SK-N-SH treated with all-trans-retinoic acid at 6 μM for 48 hours (cell line): Measurements from ENCODE around the gene HSPA2.

ENCODE experiments used
- ATAC-seq: fragments of 200-7000 bp; cut with Tn5 transposase; 3 replicates; pipeline ENCODE4 v1.9.1; 2020; ENCODE audit warnings: mild to moderate bottlenecking, moderate library complexity
- BACH2 ChIP-seq: fragments of 250-450 bp; sonication (Bioruptor Pico); IDR thresholded peaks from 2 replicates; pipeline ENCODE4 v1.9.0; 2021; ENCODE audit warnings: mild to moderate bottlenecking, borderline replicate concordance
- CSDC2 ChIP-seq: fragments of 250-450 bp; sonication (Bioruptor Pico); IDR thresholded peaks from 2 replicates; pipeline ENCODE4 v1.5.0; 2020; ENCODE audit warnings: mild to moderate bottlenecking, moderate library complexity
- ESRRG ChIP-seq: fragments of 250-450 bp; sonication (Bioruptor Pico); IDR thresholded peaks from 2 replicates; pipeline ENCODE4 v1.6.1; 2021; ENCODE audit warnings: mild to moderate bottlenecking
- GLIS3 ChIP-seq: fragments of 250-450 bp; sonication (Bioruptor Pico); IDR thresholded peaks from 2 replicates; pipeline ENCODE4 v1.5.0; 2020; ENCODE audit warnings: mild to moderate bottlenecking, moderate library complexity
- ISL1 ChIP-seq: fragments of 250-450 bp; sonication (Bioruptor Pico); IDR thresholded peaks from 2 replicates; pipeline ENCODE4 v2.1.2; 2022; ENCODE audit warnings: mild to moderate bottlenecking, moderate library complexity
- OSR1 ChIP-seq: fragments of 250-450 bp; sonication (Bioruptor Pico); IDR thresholded peaks from 2 replicates; pipeline ENCODE4 v1.8.0; 2022; ENCODE audit warnings: moderate library complexity, mild to moderate bottlenecking, inconsistent platforms
- PPARA ChIP-seq: fragments of 250-450 bp; sonication (Bioruptor Pico); IDR thresholded peaks from 2 replicates; pipeline ENCODE4 v1.5.0; 2020; ENCODE audit warnings: mild to moderate bottlenecking, borderline replicate concordance
- RARB ChIP-seq: fragments of 250-450 bp; sonication (Bioruptor Pico); IDR thresholded peaks from 2 replicates; pipeline ENCODE4 v1.8.0; 2021; ENCODE audit warnings: mild to moderate bottlenecking, moderate library complexity
- TOX ChIP-seq: fragments of 250-450 bp; sonication (Bioruptor Pico); IDR thresholded peaks from 2 replicates; pipeline ENCODE4 v1.8.0; 2021; ENCODE audit warnings: mild to moderate bottlenecking, moderate library complexity, borderline replicate concordance
- ZFP30 ChIP-seq: fragments of 450-650 bp; formaldehyde crosslinking; IDR thresholded peaks from 2 replicates; pipeline ENCODE4 v1.5.0; 2022; ENCODE audit warnings: mild to moderate bottlenecking, moderate library complexity
- ZNF8 ChIP-seq: fragments of 450-650 bp; formaldehyde crosslinking; IDR thresholded peaks from 2 replicates; pipeline ENCODE4 v1.5.0; 2020; ENCODE audit warnings: mild to moderate bottlenecking, moderate library complexity
- TF ChIP-seq, protein P1 (sequence below): fragments of 250-450 bp; sonication (Bioruptor Pico); IDR thresholded peaks from 2 replicates; pipeline ENCODE4 v1.5.0; 2020; ENCODE audit warnings: mild to moderate bottlenecking, moderate library complexity
- TF ChIP-seq, protein P2 (sequence below): fragments of 250-450 bp; sonication (Bioruptor Pico); IDR thresholded peaks from 2 replicates; pipeline ENCODE4 v1.8.0; 2020; ENCODE audit warnings: mild to moderate bottlenecking, moderate library complexity, borderline replicate concordance
- TF ChIP-seq, protein P3 (sequence below): fragments of 250-450 bp; sonication (Bioruptor Pico); IDR thresholded peaks from 2 replicates; pipeline ENCODE4 v1.5.1; 2020; ENCODE audit warnings: low read depth, mild to moderate bottlenecking, moderate library complexity
- TF ChIP-seq, protein P4 (sequence below): fragments of 250-450 bp; sonication (Bioruptor Pico); IDR thresholded peaks from 2 replicates; pipeline ENCODE4 v1.5.1; 2021; ENCODE audit warnings: mild to moderate bottlenecking, moderate library complexity
- TF ChIP-seq, protein P5 (sequence below): fragments of 250-450 bp; sonication (Bioruptor Pico); IDR thresholded peaks from 2 replicates; pipeline ENCODE4 v1.8.0; 2021; ENCODE audit warnings: low read depth, mild to moderate bottlenecking, moderate library complexity, borderline replicate concordance

The HSPA2 gene

DNA sequence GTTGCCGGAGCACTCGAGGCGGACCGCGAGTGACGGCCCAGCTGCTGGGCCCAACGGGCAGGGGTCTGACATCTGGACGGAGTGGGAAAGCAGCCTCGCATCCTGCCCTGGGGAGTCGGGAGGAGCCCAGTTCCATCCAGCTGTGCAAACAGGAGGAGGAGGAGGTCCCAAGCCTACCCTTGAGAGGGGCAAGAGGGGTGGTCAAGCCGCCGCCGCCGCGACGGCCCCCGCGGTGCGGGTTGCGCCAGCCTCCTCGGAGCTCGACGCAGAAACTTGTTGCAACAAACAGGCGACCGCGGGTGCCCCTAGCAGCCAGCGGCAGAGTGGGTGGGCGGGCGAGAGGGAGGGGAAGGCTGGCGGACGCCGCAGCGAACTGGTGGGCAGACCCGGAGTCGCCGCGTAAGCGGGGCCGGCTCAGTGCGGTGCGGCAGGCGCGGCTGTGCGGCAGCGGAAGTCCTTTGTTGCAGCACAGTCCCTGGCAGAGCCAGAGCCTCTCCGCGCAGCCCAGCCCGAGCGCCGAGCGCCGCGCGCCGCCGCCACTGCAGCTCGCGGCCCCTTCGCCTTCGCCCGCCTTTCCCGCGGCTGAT lies 36.1 kb upstream of the HSPA2 start, which contains the start of gene ZBTB1:
Gene ZBTB1 (plus strand): TSS at position 461 of the 587 bp plus-strand sequence. CDS start 16,735 bp downstream, outside the sequence.
- peak; percentile 57 for ATAC-seq

DNA sequence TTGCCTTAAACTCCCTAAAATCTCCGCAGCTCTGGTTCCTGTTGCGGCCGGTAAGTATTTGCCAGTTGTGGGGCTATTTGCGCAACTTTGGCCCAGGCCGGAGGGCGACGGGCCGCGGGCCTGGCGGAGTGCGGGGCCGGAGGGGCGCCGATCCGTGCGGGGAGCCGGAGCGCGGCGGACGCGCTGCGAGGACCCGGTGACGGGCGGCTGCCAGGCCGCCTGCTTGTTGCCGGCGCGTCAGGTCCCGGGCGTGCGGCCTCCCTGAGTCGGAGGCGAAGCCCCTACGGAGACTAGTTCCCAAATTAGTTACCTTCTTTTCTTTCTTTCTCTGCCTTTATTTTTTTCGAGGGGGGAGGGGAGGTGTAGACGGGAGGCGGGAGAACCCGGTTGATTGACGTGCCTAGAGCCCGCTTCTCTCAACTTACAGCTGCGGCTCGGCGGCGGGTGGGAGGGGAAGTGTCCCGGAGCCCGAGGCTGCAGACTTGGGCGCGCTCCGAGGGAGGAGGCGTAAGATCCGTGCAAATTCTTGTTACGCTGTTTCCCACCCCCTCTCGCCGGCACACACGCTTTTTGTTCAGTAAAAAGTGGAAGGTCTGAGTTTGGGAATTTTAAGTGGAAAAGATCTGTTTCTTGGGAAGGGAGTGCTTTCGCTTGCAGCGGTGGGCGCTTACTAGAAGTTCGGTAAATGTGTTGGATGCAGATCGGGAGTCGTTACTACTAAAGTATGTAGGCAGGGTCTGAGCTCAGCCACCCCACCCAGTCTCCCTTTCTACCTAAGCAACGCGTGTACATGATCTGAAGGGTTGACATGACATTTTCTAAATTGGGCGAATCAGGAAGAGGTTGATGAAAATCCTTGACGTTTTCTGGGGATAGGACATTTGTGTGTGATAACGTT lies 35.4 kb upstream of the HSPA2 start:
- TF ChIP-seq, protein P1, sequence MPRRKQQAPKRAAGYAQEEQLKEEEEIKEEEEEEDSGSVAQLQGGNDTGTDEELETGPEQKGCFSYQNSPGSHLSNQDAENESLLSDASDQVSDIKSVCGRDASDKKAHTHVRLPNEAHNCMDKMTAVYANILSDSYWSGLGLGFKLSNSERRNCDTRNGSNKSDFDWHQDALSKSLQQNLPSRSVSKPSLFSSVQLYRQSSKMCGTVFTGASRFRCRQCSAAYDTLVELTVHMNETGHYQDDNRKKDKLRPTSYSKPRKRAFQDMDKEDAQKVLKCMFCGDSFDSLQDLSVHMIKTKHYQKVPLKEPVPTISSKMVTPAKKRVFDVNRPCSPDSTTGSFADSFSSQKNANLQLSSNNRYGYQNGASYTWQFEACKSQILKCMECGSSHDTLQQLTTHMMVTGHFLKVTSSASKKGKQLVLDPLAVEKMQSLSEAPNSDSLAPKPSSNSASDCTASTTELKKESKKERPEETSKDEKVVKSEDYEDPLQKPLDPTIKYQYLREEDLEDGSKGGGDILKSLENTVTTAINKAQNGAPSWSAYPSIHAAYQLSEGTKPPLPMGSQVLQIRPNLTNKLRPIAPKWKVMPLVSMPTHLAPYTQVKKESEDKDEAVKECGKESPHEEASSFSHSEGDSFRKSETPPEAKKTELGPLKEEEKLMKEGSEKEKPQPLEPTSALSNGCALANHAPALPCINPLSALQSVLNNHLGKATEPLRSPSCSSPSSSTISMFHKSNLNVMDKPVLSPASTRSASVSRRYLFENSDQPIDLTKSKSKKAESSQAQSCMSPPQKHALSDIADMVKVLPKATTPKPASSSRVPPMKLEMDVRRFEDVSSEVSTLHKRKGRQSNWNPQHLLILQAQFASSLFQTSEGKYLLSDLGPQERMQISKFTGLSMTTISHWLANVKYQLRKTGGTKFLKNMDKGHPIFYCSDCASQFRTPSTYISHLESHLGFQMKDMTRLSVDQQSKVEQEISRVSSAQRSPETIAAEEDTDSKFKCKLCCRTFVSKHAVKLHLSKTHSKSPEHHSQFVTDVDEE (CRISPR knock-in tag), result no peak
- TF ChIP-seq PPARA (CRISPR knock-in tag) (no peak), ZNF8 (CRISPR knock-in tag) (no peak), TOX (CRISPR knock-in tag) (no peak), ESRRG (no peak), ZFP30 (CRISPR knock-in tag) (no peak), BACH2 (no peak), RARB (CRISPR knock-in tag) (no peak), GLIS3 (CRISPR knock-in tag) (no peak)
- TF ChIP-seq, protein P2, sequence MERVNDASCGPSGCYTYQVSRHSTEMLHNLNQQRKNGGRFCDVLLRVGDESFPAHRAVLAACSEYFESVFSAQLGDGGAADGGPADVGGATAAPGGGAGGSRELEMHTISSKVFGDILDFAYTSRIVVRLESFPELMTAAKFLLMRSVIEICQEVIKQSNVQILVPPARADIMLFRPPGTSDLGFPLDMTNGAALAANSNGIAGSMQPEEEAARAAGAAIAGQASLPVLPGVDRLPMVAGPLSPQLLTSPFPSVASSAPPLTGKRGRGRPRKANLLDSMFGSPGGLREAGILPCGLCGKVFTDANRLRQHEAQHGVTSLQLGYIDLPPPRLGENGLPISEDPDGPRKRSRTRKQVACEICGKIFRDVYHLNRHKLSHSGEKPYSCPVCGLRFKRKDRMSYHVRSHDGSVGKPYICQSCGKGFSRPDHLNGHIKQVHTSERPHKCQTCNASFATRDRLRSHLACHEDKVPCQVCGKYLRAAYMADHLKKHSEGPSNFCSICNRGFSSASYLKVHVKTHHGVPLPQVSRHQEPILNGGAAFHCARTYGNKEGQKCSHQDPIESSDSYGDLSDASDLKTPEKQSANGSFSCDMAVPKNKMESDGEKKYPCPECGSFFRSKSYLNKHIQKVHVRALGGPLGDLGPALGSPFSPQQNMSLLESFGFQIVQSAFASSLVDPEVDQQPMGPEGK (CRISPR knock-in tag), result no peak
- TF ChIP-seq, protein P3, sequence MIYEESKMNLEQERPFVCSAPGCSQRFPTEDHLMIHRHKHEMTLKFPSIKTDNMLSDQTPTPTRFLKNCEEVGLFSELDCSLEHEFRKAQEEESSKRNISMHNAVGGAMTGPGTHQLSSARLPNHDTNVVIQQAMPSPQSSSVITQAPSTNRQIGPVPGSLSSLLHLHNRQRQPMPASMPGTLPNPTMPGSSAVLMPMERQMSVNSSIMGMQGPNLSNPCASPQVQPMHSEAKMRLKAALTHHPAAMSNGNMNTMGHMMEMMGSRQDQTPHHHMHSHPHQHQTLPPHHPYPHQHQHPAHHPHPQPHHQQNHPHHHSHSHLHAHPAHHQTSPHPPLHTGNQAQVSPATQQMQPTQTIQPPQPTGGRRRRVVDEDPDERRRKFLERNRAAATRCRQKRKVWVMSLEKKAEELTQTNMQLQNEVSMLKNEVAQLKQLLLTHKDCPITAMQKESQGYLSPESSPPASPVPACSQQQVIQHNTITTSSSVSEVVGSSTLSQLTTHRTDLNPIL (CRISPR knock-in tag), result no peak
- TF ChIP-seq, protein P4, sequence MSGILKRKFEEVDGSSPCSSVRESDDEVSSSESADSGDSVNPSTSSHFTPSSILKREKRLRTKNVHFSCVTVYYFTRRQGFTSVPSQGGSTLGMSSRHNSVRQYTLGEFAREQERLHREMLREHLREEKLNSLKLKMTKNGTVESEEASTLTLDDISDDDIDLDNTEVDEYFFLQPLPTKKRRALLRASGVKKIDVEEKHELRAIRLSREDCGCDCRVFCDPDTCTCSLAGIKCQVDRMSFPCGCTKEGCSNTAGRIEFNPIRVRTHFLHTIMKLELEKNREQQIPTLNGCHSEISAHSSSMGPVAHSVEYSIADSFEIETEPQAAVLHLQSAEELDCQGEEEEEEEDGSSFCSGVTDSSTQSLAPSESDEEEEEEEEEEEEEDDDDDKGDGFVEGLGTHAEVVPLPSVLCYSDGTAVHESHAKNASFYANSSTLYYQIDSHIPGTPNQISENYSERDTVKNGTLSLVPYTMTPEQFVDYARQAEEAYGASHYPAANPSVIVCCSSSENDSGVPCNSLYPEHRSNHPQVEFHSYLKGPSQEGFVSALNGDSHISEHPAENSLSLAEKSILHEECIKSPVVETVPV (CRISPR knock-in tag), result no peak
- ATAC-seq, result peak; percentile 28

More for the DNA sequence above, 36.1 kb upstream of the HSPA2 start, which contains the start of gene ZBTB1:
- TF ChIP-seq GLIS3 (CRISPR knock-in tag), result peak; percentile 26; the same call in 1 of the 2 replicates
- TF ChIP-seq ZNF8 (CRISPR knock-in tag), result no peak

DNA sequence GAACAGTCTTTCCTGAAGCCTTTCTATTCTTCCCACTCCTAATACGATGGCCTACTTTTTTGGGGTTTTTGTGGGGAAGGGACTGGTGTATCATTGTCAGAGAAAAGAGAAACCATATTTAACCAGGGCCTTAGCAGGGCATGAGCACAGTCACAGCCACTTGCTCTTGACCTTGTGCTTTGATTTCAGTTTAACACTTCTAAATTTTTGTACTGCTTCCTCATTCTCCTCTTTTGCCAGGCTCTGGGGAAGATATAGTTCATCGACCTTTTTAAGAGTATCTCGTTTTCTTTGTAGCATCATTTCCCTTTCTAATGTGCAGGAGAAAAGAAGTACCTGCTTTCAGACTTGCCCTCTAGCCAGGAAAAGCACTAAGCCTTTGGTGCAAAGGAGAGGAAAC lies 33.8 kb upstream of the HSPA2 start:
- TF ChIP-seq TOX (CRISPR knock-in tag) (no peak), PPARA (CRISPR knock-in tag) (no peak), OSR1 (CRISPR knock-in tag) (no peak), ZNF8 (CRISPR knock-in tag) (no peak), CSDC2 (CRISPR knock-in tag) (no peak), RARB (CRISPR knock-in tag) (no peak), GLIS3 (CRISPR knock-in tag) (no peak), ISL1 (no peak), ZFP30 (CRISPR knock-in tag) (no peak)
- TF ChIP-seq, protein P5, sequence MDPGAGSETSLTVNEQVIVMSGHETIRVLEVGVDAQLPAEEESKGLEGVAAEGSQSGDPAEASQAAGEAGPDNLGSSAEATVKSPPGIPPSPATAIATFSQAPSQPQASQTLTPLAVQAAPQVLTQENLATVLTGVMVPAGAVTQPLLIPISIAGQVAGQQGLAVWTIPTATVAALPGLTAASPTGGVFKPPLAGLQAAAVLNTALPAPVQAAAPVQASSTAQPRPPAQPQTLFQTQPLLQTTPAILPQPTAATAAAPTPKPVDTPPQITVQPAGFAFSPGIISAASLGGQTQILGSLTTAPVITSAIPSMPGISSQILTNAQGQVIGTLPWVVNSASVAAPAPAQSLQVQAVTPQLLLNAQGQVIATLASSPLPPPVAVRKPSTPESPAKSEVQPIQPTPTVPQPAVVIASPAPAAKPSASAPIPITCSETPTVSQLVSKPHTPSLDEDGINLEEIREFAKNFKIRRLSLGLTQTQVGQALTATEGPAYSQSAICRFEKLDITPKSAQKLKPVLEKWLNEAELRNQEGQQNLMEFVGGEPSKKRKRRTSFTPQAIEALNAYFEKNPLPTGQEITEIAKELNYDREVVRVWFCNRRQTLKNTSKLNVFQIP (CRISPR knock-in tag), result no peak
- TF ChIP-seq, protein P1 (CRISPR knock-in tag), result no peak
- TF ChIP-seq, protein P2 (CRISPR knock-in tag), result no peak
- TF ChIP-seq, protein P4 (CRISPR knock-in tag), result no peak
- TF ChIP-seq, all 23 proteins: peak for 0

More for the DNA sequence above, 33.8 kb upstream of the HSPA2 start:
- ATAC-seq, result no peak
